PC-9 (cell line): ENCODE measurements around the gene ANKRD33.

ENCODE experiments used
- CTCF ChIP-seq: fragments of 200-600 bp; sonication (generic); conservative IDR thresholded peaks from 2 replicates; pipeline ENCODE4 v1.6.1; 2017; ENCODE audit warnings: mixed run types, antibody characterized with exemption, mild to moderate bottlenecking, moderate library complexity
- EZH2 ChIP-seq: fragments of 200-600 bp; sonication (generic); IDR thresholded peaks from 2 replicates; pipeline ENCODE4 v1.8.0; 2017; ENCODE audit warnings: antibody characterized with exemption, low read depth

- TF ChIP-seq CTCF (no peak), EZH2 (no peak)
These were observed 40.8 kb upstream of the ANKRD33 start for GRCh38 chr12:51846911-51847642.
